BE2C (cell line): Measurements from ENCODE around the gene WDR11.

ENCODE experiments used
- DNase-seq: peaks from one replicate; pipeline ENCODE4 v3.0.0-alpha.2; 2020
- H3K27me3 ChIP-seq: fragments of 250-450 bp; sonication (Bioruptor Pico); 2 replicates; pipeline ENCODE4 v1.5.1; 2020; ENCODE audit warnings: mild to moderate bottlenecking
- H3K36me3 ChIP-seq: fragments of 250-450 bp; sonication (Bioruptor Pico); 2 replicates; pipeline ENCODE4 v1.5.1; 2020; ENCODE audit warnings: mild to moderate bottlenecking
- H3K4me1 ChIP-seq: fragments of 250-450 bp; sonication (Bioruptor Pico); 2 replicates; pipeline ENCODE4 v1.5.1; 2020
- H3K4me3 ChIP-seq: 2 replicates; pipeline ENCODE4 v1.5.1; 2011; ENCODE audit warnings: low read depth, low read length
- H3K9me3 ChIP-seq: fragments of 250-450 bp; sonication (Bioruptor Pico); 2 replicates; pipeline ENCODE4 v1.5.1; 2020
- CTCF ChIP-seq: IDR thresholded peaks from 2 replicates; pipeline ENCODE4 v1.5.1; 2012; ENCODE audit warnings: mild to moderate bottlenecking, low read depth, low read length

WDR11 gene

GRCh38 chr10:120945801-120946302 lies 94.7 kb downstream of the WDR11 start:
- Histone ChIP-seq H3K36me3 (no peaks in the 10 kb centered on the region), H3K4me1 (peaks cover 5% of the 10 kb centered on the region; the same call in 1 of the 2 replicates), H3K4me3 (no peak overlapping the region), H3K27me3 (peaks cover 3% of the 10 kb centered on the region; the same call in 1 of the 2 replicates), H3K9me3 (no peaks in the 10 kb centered on the region; the same call in 1 of the 2 replicates)
- no peak for DNase-seq
- TF ChIP-seq CTCF, result no peak

GRCh38 chr10:120946497-120946896 lies 95.3 kb downstream of the WDR11 start:
- Histone ChIP-seq H3K9me3 (no peaks in the 10 kb centered on the region; the same call in 1 of the 2 replicates), H3K27me3 (peaks cover 3% of the 10 kb centered on the region; the same call in 1 of the 2 replicates), H3K4me3 (no peak overlapping the region), H3K4me1 (peaks cover 5% of the 10 kb centered on the region; the same call in 1 of the 2 replicates), H3K36me3 (no peaks in the 10 kb centered on the region)
- DNase-seq, result no peak
- no peak for TF ChIP-seq CTCF

GRCh38 chr10:120948889-120949608 lies 97.9 kb downstream of the WDR11 start:
- Histone ChIP-seq H3K4me1 (peaks cover 5% of the 10 kb centered on the region; the same call in 1 of the 2 replicates), H3K27me3 (peaks cover 3% of the 10 kb centered on the region; the same call in 1 of the 2 replicates), H3K36me3 (no peaks in the 10 kb centered on the region), H3K9me3 (no peaks in the 10 kb centered on the region; the same call in 1 of the 2 replicates), H3K4me3 (peak overlapping the region; percentile 38)
- peak; percentile 77 for DNase-seq
- TF ChIP-seq CTCF, result peak; percentile 78

- no peaks in the 10 kb centered on the region; the same call in 1 of the 2 replicates for H3K9me3 ChIP-seq
- peaks cover 3% of the 10 kb centered on the region; the same call in 1 of the 2 replicates for H3K27me3 ChIP-seq
- DNase-seq, result no peak
- no peak overlapping the region for H3K4me3 ChIP-seq
- peaks cover 5% of the 10 kb centered on the region; the same call in 1 of the 2 replicates for H3K4me1 ChIP-seq
- H3K36me3 ChIP-seq, result no peaks in the 10 kb centered on the region
- TF ChIP-seq CTCF, result no peak
Observed at GRCh38 chr10:120949609-120950031, 98.5 kb downstream of the WDR11 start.

GRCh38 chr10:120950051-120950561 lies 98.9 kb downstream of the WDR11 start:
- Histone ChIP-seq H3K36me3 (no peaks in the 10 kb centered on the region), H3K4me1 (peaks cover 5% of the 10 kb centered on the region; the same call in 1 of the 2 replicates), H3K27me3 (peaks cover 3% of the 10 kb centered on the region; the same call in 1 of the 2 replicates), H3K9me3 (no peaks in the 10 kb centered on the region; the same call in 1 of the 2 replicates), H3K4me3 (no peak overlapping the region)
- DNase-seq, result no peak
- no peak for TF ChIP-seq CTCF
